Tibial nerve (tissue), 4 donors: Measurements from ENCODE around the gene IL1RAP. TPM values are rescaled to one million over a fixed set of nuclear protein-coding genes. Genes with fewer than 3 reads are reported as not detected.

ENCODE experiments used
- DNase-seq, 2 donors: peaks; one replicate each; pipeline ENCODE4 v3.0.0-alpha.2; 2019; ENCODE audit warnings: low spot score in 2 of 2
- H3K27ac ChIP-seq, 4 donors: fragments of 200-600 bp; sonication (generic) in 3 of 4; one replicate each; pipeline ENCODE4 v1.5.1; 2017 to 2019; ENCODE audit warnings: mild to moderate bottlenecking in 1 of 4
- H3K27me3 ChIP-seq, 2 donors: fragments of 200-600 bp; sonication (generic) in 1 of 2; one replicate each; pipeline versions ENCODE4 v1.5.1 to v1.6.0; 2017 to 2019
- H3K36me3 ChIP-seq, 3 donors: fragments of 200-600 bp; sonication (generic); one replicate each; pipeline ENCODE4 v1.5.1; 2018 to 2019
- H3K4me1 ChIP-seq, 4 donors: fragments of 200-600 bp; sonication (generic) in 3 of 4; one replicate each; pipeline ENCODE4 v1.5.1; 2017 to 2019
- H3K4me3 ChIP-seq, 4 donors: fragments of 200-600 bp; sonication (generic) in 3 of 4; one replicate each; pipeline ENCODE4 v1.5.1; 2017 to 2019; ENCODE audit warnings: mild to moderate bottlenecking in 1 of 4, moderate library complexity in 1 of 4
- H3K9me3 ChIP-seq, 4 donors: fragments of 200-600 bp; sonication (generic) in 3 of 4; one replicate each; pipeline ENCODE4 v1.5.1; 2017 to 2019
- CTCF ChIP-seq, 5 experiments: fragments of 200-600 bp in 3 of 5; fragments of 450-650 bp in 2 of 5; sonication (generic) in 3 of 5; IDR thresholded peaks; one replicate each; pipeline ENCODE4 v1.5.1; 2016 to 2019; ENCODE audit warnings: antibody characterized with exemption in 5 of 5, mild to moderate bottlenecking in 3 of 5, moderate library complexity in 2 of 5
- EP300 ChIP-seq, 2 donors: sonication (generic); formaldehyde crosslinking; IDR thresholded peaks; one replicate each; pipeline ENCODE4 v1.6.1; 2017; ENCODE audit warnings: antibody characterized with exemption in 2 of 2, mild to moderate bottlenecking in 1 of 2
- POLR2A ChIP-seq, 2 donors: fragments of 450-650 bp; IDR thresholded peaks; one replicate each; pipeline ENCODE4 v1.6.1; 2017; ENCODE audit warnings: antibody characterized with exemption in 2 of 2, mild to moderate bottlenecking in 2 of 2, moderate library complexity in 2 of 2
- WGBS, 2 donors: methylation state at CpG; one replicate each; pipeline ENCODE4 v1.1.5; 2018; 5-methylcytosine and 5-hydroxymethylcytosine counted together
- total RNA-seq, 4 donors: library from RNA; depleted of rRNA; stranded (reverse); fragments of >200 nt; gene quantifications; one replicate each; pipeline ENCODE4 v1.1.0, GENCODE V29; 2016

Gene IL1RAP
- total RNA-seq, 4 donors from 2014 or later, result 7.2 to 24.5 (median 11.8) TPM

GRCh38 chr3:190566043-190566933, 52.4 kb downstream of the IL1RAP start:
- no peak for TF ChIP-seq CTCF (IDR thresholded peaks at IDR 0.05)
- TF ChIP-seq EP300 (IDR thresholded peaks at IDR 0.05), result peak; percentile 38 to 91
- TF ChIP-seq POLR2A (IDR thresholded peaks at IDR 0.05), result no peak
- Histone ChIP-seq H3K4me3 (no peak overlapping the region), H3K36me3 (no peaks in the 10 kb centered on the region), H3K27ac (peak overlapping the region in 1 of 4 donors; percentile 45), H3K27me3 (no peaks in the 10 kb centered on the region), H3K4me1 (peaks cover 0 to 4% (median 0%) of the 10 kb centered on the region in 4 donors), H3K9me3 (no peaks in the 10 kb centered on the region)
- peak; percentile 64 to 80 for DNase-seq
- 39 to 40% methylated on average over 6 of the region's 6 CpGs for WGBS, 2 donors

- 71% methylated on average over 2 of the region's 2 CpGs for WGBS, 2 donors
- Histone ChIP-seq H3K27ac (no peak overlapping the region), H3K36me3 (no peaks in the 10 kb centered on the region), H3K27me3 (no peaks in the 10 kb centered on the region), H3K9me3 (no peaks in the 10 kb centered on the region), H3K4me1 (peaks cover 0 to 4% (median 0%) of the 10 kb centered on the region in 4 donors), H3K4me3 (no peak overlapping the region)
- TF ChIP-seq POLR2A (IDR thresholded peaks at IDR 0.05) (no peak), EP300 (IDR thresholded peaks at IDR 0.05) (no peak), CTCF (IDR thresholded peaks at IDR 0.05) (no peak)
- no peak for DNase-seq
Measured at GRCh38 chr3:190568036-190568435, 54.2 kb downstream of the IL1RAP start.

GRCh38 chr3:190574473-190574872, 60.6 kb downstream of the IL1RAP start:
- no peaks in the 10 kb centered on the region for H3K9me3 ChIP-seq
- no peak for DNase-seq
- H3K4me3 ChIP-seq, result no peak overlapping the region
- no peak overlapping the region for H3K27ac ChIP-seq
- H3K4me1 ChIP-seq, result peaks cover 0 to 9% (median 2%) of the 10 kb centered on the region in 4 donors
- no peaks in the 10 kb centered on the region for H3K27me3 ChIP-seq
- 44 to 52% methylated on average over 2 of the region's 2 CpGs for WGBS, 2 donors
- TF ChIP-seq CTCF (IDR thresholded peaks at IDR 0.05), result no peak
- TF ChIP-seq EP300 (IDR thresholded peaks at IDR 0.05), result no peak
- TF ChIP-seq POLR2A (IDR thresholded peaks at IDR 0.05), result no peak
- H3K36me3 ChIP-seq, result no peaks in the 10 kb centered on the region

GRCh38 chr3:190575437-190576185, 61.7 kb downstream of the IL1RAP start:
- no peak for TF ChIP-seq EP300 (IDR thresholded peaks at IDR 0.05)
- no peak for TF ChIP-seq POLR2A (IDR thresholded peaks at IDR 0.05)
- no peak for TF ChIP-seq CTCF (IDR thresholded peaks at IDR 0.05)
- Histone ChIP-seq H3K4me1 (peaks cover 0 to 9% (median 2%) of the 10 kb centered on the region in 4 donors), H3K4me3 (no peak overlapping the region), H3K27me3 (no peaks in the 10 kb centered on the region), H3K36me3 (no peaks in the 10 kb centered on the region), H3K9me3 (no peaks in the 10 kb centered on the region), H3K27ac (no peak overlapping the region)
- 86 to 88% methylated on average over 7 of the region's 7 CpGs for WGBS, 2 donors
- DNase-seq, result no peak

GRCh38 chr3:190577225-190577624, 63.3 kb downstream of the IL1RAP start:
- no peaks in the 10 kb centered on the region for H3K36me3 ChIP-seq
- H3K27ac ChIP-seq, result no peak overlapping the region
- DNase-seq, result no peak
- H3K4me3 ChIP-seq, result no peak overlapping the region
- H3K9me3 ChIP-seq, result no peaks in the 10 kb centered on the region
- TF ChIP-seq CTCF (IDR thresholded peaks at IDR 0.05) (no peak), EP300 (IDR thresholded peaks at IDR 0.05) (no peak), POLR2A (IDR thresholded peaks at IDR 0.05) (no peak)
- H3K27me3 ChIP-seq, result no peaks in the 10 kb centered on the region
- WGBS, 2 donors, result 92 to 95% methylated on average over 4 of the region's 4 CpGs
- peaks cover 0 to 9% (median 2%) of the 10 kb centered on the region in 4 donors for H3K4me1 ChIP-seq
